Activated naive CD4-positive, alpha-beta T cell treated with anti-CD3 and anti-CD28 coated beads, Interleukin-2, amount 10 ng/mL, durations not matched to agents 7 days and 5 days (primary cell): ENCODE data around the gene XXYLT1.
"Not testable (repeated sequence)": the region's sequence is repeated elsewhere in the genome, so short reads cannot be mapped to it uniquely, and the experiment has no call there.

Experiments used
- CTCF ChIA-PET: fragments of 350-600 bp; sonication (Branson Sonifier 250); formaldehyde crosslinking; loops from one replicate; lab custom pipeline; 2021; ENCODE audit warnings: antibody characterized with exemption; lab: Charles Lee
- DNase-seq: peaks from one replicate; pipeline ENCODE4 v3.0.0-alpha.2; 2020
- H3K27ac Mint-ChIP-seq: one replicate; pipeline ENCODE4 v1.8.0; 2021; ENCODE audit warnings: mild to moderate bottlenecking, moderate library complexity, mixed read lengths
- H3K27me3 Mint-ChIP-seq: one replicate; pipeline ENCODE4 v1.8.0; 2021; ENCODE audit warnings: mild to moderate bottlenecking, mixed read lengths
- H3K36me3 Mint-ChIP-seq: one replicate; pipeline ENCODE4 v1.8.0; 2021; ENCODE audit warnings: mixed read lengths
- H3K4me1 Mint-ChIP-seq: one replicate; pipeline ENCODE4 v1.8.0; 2021; ENCODE audit warnings: mixed read lengths
- H3K4me3 Mint-ChIP-seq: one replicate; pipeline ENCODE4 v1.8.0; 2021; ENCODE audit warnings: mild to moderate bottlenecking, moderate library complexity, mixed read lengths
- H3K9me3 Mint-ChIP-seq: one replicate; pipeline ENCODE4 v1.8.0; 2021; ENCODE audit warnings: mixed read lengths

XXYLT1 gene, protein sequence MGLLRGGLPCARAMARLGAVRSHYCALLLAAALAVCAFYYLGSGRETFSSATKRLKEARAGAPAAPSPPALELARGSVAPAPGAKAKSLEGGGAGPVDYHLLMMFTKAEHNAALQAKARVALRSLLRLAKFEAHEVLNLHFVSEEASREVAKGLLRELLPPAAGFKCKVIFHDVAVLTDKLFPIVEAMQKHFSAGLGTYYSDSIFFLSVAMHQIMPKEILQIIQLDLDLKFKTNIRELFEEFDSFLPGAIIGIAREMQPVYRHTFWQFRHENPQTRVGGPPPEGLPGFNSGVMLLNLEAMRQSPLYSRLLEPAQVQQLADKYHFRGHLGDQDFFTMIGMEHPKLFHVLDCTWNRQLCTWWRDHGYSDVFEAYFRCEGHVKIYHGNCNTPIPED

DNA sequence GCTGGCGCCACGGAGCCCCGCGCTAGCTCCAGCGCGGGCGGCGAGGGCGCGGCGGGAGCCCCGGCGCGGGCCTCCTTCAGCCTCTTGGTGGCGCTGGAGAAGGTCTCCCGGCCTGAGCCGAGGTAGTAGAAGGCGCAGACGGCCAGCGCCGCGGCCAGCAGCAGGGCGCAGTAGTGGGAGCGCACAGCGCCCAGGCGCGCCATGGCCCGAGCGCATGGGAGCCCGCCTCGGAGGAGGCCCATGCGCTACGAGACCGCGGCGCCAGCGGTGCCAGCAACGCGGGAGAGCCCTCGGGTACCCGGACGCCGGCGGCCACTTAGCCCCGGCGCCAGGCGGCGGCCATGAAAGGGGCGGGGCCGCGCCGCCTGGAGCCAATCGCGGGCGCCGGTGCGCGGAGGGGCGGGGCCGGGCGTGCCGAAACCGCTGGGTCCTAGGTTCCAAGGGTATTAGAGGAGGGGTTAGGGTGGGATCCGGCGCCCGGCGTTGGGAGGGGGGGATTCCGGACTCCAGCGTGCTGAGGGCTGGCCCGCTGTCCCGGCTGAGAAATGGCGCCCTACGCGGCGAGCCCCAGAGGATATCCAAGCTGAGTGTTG lies at the start of gene XXYLT1:
XXYLT1 (minus strand) TSS at position 343 of the 593 bp plus-strand sequence; CDS start at position 242, 101 bp downstream.
- peaks cover 29% of the 10 kb centered on the region for H3K4me1 Mint-ChIP-seq
- CTCF ChIA-PET, result interaction anchor here (0.6 to 3.3 kb wide), 43 partner anchors 8 to 638 kb away, joined by 3 to 111 read pairs (median 4); partner anchors contain the start of genes ACAP2, PPP1R2 and TNK2
- DNase-seq, result peak; percentile 91
- peak within 1 kb of the TSS; percentile 85 for H3K4me3 Mint-ChIP-seq
- H3K9me3 Mint-ChIP-seq, result no peaks in the 10 kb centered on the region
- peak within 1 kb of the TSS; percentile 91 for H3K27ac Mint-ChIP-seq
- H3K27me3 Mint-ChIP-seq, result no peaks in the 10 kb centered on the region
- peaks cover 7% of the 10 kb centered on the region for H3K36me3 Mint-ChIP-seq

DNA sequence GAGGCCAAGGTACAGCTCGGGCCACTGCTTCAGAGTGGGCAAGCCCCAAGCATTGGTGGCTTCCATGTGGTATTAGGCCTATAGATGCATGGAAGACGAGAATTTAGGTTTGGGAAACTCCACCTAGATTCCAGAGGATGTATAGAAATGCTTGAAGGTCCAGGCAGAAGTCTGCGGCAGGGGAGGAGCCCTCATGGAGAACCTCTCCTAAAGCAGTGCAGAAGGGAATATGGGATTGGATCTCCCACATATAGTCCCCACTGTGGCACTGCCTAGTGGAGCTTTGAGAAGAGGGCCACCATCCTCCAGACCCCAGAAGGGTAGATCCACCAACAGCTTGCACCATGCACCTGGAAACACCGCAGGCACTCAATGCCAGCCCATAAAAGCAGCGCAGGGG lies 48.1 kb upstream of the XXYLT1 start:
- Mint-ChIP-seq H3K36me3 (peaks cover 49% of the 10 kb centered on the region), H3K27me3 (no peaks in the 10 kb centered on the region), H3K4me3 (no peak overlapping the region), H3K4me1 (peaks cover 5% of the 10 kb centered on the region), H3K9me3 (peaks cover 19% of the 10 kb centered on the region), H3K27ac (no peak overlapping the region)
- CTCF ChIA-PET, result no interaction called here
- no peak for DNase-seq

DNA sequence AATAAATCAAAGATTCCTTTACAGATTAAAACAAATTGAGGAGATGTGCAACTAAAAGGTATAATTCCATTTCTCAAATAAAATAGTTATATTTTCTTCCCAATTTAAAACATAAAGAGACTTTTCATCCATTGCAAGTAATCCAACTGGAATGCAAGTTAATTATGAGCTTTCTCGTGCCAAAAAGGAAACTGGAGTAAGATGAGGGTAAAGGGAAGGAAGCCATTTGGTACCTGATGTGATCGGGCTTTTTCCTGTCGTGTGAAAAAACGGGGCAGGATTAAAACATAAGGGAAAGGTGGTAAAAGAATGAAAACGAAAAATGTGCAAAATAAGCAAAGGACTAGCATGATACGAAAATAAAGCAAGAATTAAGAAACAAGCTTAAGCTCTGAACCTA lies 41.8 kb upstream of the XXYLT1 start:
- no peaks in the 10 kb centered on the region for H3K9me3 Mint-ChIP-seq
- peaks cover 9% of the 10 kb centered on the region for H3K36me3 Mint-ChIP-seq
- H3K4me3 Mint-ChIP-seq, result no peak overlapping the region
- H3K27ac Mint-ChIP-seq, result no peak overlapping the region
- no peak for DNase-seq
- H3K4me1 Mint-ChIP-seq, result no peaks in the 10 kb centered on the region
- H3K27me3 Mint-ChIP-seq, result no peaks in the 10 kb centered on the region
- CTCF ChIA-PET, result no interaction called here

- no peaks in the 10 kb centered on the region for H3K27me3 Mint-ChIP-seq
- CTCF ChIA-PET, result no interaction called here
- H3K9me3 Mint-ChIP-seq, result no peaks in the 10 kb centered on the region
- no peaks in the 10 kb centered on the region for H3K4me1 Mint-ChIP-seq
- no peak for DNase-seq
- H3K4me3 Mint-ChIP-seq, result no peak overlapping the region
- peaks cover 14% of the 10 kb centered on the region for H3K36me3 Mint-ChIP-seq
- no peak overlapping the region for H3K27ac Mint-ChIP-seq
Measured at GRCh38 chr3:195307711-195308110, 36.8 kb upstream of the XXYLT1 start.

DNA sequence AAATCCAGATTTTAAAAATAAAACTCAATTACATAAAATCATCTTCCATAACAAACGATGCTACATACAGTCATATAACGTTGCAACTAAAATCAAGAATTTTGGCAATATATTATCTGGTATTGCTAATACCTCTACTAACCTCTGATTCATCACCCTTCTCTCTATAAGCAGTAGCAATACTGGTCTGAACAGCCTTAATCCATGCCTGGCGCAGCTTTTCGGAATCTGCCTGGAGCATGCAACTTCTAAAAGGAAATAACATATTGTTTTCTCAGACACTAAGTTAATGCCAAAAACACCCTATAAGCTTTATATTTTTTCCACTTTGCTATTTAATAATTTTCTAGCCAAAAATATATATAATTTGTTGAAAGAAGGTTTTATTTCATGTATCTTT lies 35.4 kb upstream of the XXYLT1 start:
- Mint-ChIP-seq H3K4me1 (no peaks in the 10 kb centered on the region), H3K27me3 (no peaks in the 10 kb centered on the region), H3K36me3 (peaks cover 21% of the 10 kb centered on the region), H3K27ac (no peak overlapping the region), H3K4me3 (no peak overlapping the region), H3K9me3 (no peaks in the 10 kb centered on the region)
- DNase-seq, result no peak
- CTCF ChIA-PET, result no interaction called here

DNA sequence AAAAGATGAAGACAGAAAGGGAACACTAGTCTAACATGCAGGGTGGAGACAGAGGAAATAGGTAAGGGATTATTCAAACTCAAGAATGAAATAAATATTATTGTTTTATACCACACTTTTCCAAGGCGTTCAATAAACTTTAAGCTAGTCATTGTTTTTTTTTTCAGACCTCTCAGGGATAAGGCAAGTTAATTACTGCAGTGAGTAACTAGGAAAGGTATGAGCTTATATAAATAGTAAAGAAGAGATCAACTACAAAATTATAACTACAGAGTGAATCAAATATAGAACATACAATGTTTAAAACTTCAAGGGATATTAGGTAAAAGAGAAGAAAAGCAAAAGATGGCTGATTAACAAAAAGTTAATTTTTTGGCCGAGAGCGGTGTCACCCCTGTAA lies 31.5 kb upstream of the XXYLT1 start:
- no peaks in the 10 kb centered on the region for H3K4me1 Mint-ChIP-seq
- no peaks in the 10 kb centered on the region for H3K9me3 Mint-ChIP-seq
- CTCF ChIA-PET, result interaction anchor here (1.0 kb wide), 2 partner anchors 29 to 31 kb away, joined by 3 read pairs; partner anchors contain the start of gene XXYLT1
- H3K27ac Mint-ChIP-seq, result no peak overlapping the region
- DNase-seq, result no peak
- no peak overlapping the region for H3K4me3 Mint-ChIP-seq
- H3K27me3 Mint-ChIP-seq, result no peaks in the 10 kb centered on the region
- H3K36me3 Mint-ChIP-seq, result peaks cover 36% of the 10 kb centered on the region

- CTCF ChIA-PET, result interaction anchor here (1.0 kb wide), 1 partner anchor 26 kb away, joined by 4 read pairs; the partner anchor contains the start of gene XXYLT1
Measured at GRCh38 chr3:195297446-195297845, 26.5 kb upstream of the XXYLT1 start.

GRCh38 chr3:195296662-195297061 lies 25.7 kb upstream of the XXYLT1 start:
- Mint-ChIP-seq H3K27me3 (no peaks in the 10 kb centered on the region), H3K4me3 (no peak overlapping the region), H3K36me3 (peaks cover 42% of the 10 kb centered on the region), H3K9me3 (no peaks in the 10 kb centered on the region), H3K4me1 (no peaks in the 10 kb centered on the region), H3K27ac (no peak overlapping the region)
- no peak for DNase-seq
- CTCF ChIA-PET, result interaction anchor here (1.0 kb wide), 1 partner anchor 26 kb away, joined by 4 read pairs; the partner anchor contains the start of gene XXYLT1

More at GRCh38 chr3:195297446-195297845, 26.5 kb upstream of the XXYLT1 start:
- Mint-ChIP-seq H3K36me3 (peaks cover 41% of the 10 kb centered on the region), H3K9me3 (no peaks in the 10 kb centered on the region), H3K27ac (no peak overlapping the region), H3K27me3 (no peaks in the 10 kb centered on the region), H3K4me3 (no peak overlapping the region), H3K4me1 (no peaks in the 10 kb centered on the region)
- DNase-seq, result no peak

DNA sequence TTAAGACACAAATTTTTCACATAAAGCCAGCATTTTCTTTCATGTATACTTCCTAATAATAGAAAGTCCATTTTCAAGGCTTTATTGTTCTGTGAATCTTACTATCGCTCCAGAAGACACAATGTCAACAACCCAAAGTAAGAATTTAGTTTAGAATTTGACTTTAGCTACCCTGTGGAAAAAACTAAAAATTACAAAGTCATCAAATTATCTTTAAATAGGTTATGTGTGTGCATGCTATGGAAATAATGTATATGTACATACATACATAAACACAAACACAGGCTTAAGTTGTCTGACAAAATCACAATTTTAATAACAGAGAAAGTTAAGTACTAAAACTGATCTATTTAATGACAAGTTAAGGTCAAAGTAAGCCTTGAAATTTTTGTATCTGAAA lies 20.2 kb upstream of the XXYLT1 start:
- H3K36me3 Mint-ChIP-seq, result peaks cover 43% of the 10 kb centered on the region
- H3K4me1 Mint-ChIP-seq, result no peaks in the 10 kb centered on the region
- no peak for DNase-seq
- H3K9me3 Mint-ChIP-seq, result no peaks in the 10 kb centered on the region
- H3K4me3 Mint-ChIP-seq, result no peak overlapping the region
- CTCF ChIA-PET, result no interaction called here
- no peaks in the 10 kb centered on the region for H3K27me3 Mint-ChIP-seq
- no peak overlapping the region for H3K27ac Mint-ChIP-seq

GRCh38 chr3:195290643-195291042 lies 19.7 kb upstream of the XXYLT1 start:
- DNase-seq, H3K27ac Mint-ChIP-seq, H3K27me3 Mint-ChIP-seq, H3K9me3 Mint-ChIP-seq, CTCF ChIA-PET, H3K4me3 Mint-ChIP-seq, H3K4me1 Mint-ChIP-seq: not testable (repeated sequence)
- H3K36me3 Mint-ChIP-seq, result peaks cover 42% of the 10 kb centered on the region

DNA sequence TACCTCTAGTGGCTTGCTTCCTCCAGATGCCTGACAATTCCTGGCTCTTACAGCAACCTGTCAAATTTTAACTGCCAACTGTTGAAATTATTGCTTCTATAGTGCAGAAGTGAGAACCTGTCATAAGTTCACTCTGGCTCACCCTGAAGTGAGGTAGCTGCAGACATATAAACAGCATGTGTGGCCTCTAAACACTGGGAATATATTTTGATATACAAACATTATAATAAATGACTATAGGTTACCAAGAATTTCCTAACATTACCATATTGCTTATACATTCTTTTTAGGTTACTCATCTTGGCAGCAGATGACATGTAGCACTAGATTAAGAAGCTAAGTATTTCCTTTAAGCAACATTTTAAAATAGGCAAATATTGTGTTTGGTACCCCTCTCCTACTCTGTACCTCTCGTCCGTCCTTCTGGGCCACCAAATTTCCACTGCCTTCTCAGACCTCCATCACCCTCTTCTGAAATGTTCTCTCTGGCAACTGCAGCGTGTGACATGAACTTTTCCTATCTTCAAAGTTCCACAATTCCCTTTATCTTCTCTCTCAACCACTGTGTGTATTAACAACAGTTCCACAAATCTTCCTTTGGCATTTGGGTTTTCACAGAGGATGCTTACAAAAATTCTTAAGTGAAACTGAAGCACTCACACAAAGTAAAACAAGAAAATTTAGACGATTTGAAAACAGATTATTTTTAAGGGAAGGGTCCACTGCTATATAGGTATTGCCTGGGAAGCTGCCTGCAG lies 15.3 kb upstream of the XXYLT1 start:
- DNase-seq, result no peak
- H3K4me3 Mint-ChIP-seq, result no peak overlapping the region
- H3K4me1 Mint-ChIP-seq, result peaks cover 14% of the 10 kb centered on the region
- CTCF ChIA-PET, result interaction anchor here (2.4 kb wide), 1 partner anchor 15 kb away, joined by 6 read pairs; the partner anchor contains the start of gene XXYLT1
- H3K36me3 Mint-ChIP-seq, result peaks cover 43% of the 10 kb centered on the region
- H3K27ac Mint-ChIP-seq, result no peak overlapping the region
- H3K9me3 Mint-ChIP-seq, result no peaks in the 10 kb centered on the region
- H3K27me3 Mint-ChIP-seq, result no peaks in the 10 kb centered on the region

DNA sequence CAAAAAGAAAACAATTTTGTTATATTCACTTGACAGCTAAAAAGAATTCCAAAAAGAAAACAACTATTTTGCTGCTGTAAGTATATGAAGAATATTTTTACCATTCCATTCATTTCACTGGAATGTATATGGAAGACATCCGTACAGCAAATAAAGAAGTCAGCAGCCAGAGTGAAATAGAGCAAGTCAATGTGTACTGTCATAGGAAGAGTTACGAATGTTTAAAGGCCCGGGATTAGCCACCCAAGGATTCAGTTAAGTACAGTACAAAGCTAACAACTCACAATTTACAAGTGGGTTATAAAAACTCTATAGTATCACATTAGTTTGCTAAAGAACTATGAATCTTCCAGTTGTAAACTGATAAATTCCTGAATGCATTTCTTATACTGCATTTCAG lies 14.4 kb upstream of the XXYLT1 start:
- Mint-ChIP-seq H3K27me3 (no peaks in the 10 kb centered on the region), H3K27ac (peak overlapping the region; percentile 33), H3K4me3 (no peak overlapping the region), H3K4me1 (peaks cover 14% of the 10 kb centered on the region), H3K36me3 (peaks cover 43% of the 10 kb centered on the region), H3K9me3 (no peaks in the 10 kb centered on the region)
- CTCF ChIA-PET, result interaction anchor here (2.4 kb wide), 1 partner anchor 14 kb away, joined by 6 read pairs; the partner anchor contains the start of gene XXYLT1
- DNase-seq, result no peak

DNA sequence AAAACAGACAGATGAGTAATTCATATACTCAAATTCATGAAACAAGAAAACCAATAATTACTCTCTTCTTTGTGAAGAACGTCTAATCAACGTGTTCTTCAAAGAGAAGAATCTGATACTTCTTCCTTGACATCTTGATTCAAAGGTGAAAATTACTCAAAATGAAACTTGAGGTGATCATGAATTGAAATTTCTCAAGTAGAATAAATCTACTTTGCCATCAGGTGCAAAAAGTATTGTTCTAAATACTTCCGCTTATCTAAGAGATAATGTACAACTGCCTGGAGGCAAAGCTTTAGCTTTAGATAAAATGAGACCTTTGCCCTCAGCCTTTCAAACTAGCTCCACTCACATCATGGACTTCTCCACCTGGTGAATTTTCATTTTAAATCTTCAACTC lies 13.9 kb upstream of the XXYLT1 start:
- H3K4me1 Mint-ChIP-seq, result peaks cover 14% of the 10 kb centered on the region
- no peaks in the 10 kb centered on the region for H3K9me3 Mint-ChIP-seq
- peak overlapping the region; percentile 33 for H3K27ac Mint-ChIP-seq
- CTCF ChIA-PET, result interaction anchor here (2.4 kb wide), 1 partner anchor 13 kb away, joined by 6 read pairs; the partner anchor contains the start of gene XXYLT1
- H3K27me3 Mint-ChIP-seq, result no peaks in the 10 kb centered on the region
- H3K4me3 Mint-ChIP-seq, result no peak overlapping the region
- no peak for DNase-seq
- H3K36me3 Mint-ChIP-seq, result peaks cover 42% of the 10 kb centered on the region

DNA sequence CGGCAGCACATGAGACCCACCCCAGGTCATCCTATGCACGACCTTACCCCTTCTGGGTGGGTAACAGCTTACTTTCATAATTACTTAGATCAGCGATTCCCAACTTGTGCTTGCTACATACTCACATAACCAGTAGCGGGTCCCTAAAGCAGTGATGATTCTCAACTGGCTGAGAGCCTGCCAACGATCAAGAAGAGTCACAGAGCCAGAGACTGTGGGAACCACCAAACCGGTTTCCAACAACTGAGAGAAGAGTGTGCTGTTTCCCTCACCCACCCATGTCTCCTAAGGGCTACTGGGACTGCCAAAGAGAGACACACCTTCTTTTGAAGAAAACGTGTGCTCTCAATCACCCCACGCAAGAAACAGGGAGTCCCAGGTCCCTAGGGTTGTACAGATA lies 12.0 kb upstream of the XXYLT1 start:
- CTCF ChIA-PET, result interaction anchor here (0.6 kb wide), 1 partner anchor 12 kb away, joined by 3 read pairs; the partner anchor contains the start of gene XXYLT1
- no peak for DNase-seq
- no peaks in the 10 kb centered on the region for H3K27me3 Mint-ChIP-seq
- no peaks in the 10 kb centered on the region for H3K9me3 Mint-ChIP-seq
- peaks cover 14% of the 10 kb centered on the region for H3K4me1 Mint-ChIP-seq
- H3K4me3 Mint-ChIP-seq, result no peak overlapping the region
- peaks cover 37% of the 10 kb centered on the region for H3K36me3 Mint-ChIP-seq
- H3K27ac Mint-ChIP-seq, result no peak overlapping the region
